OCI-LY1 (cell line): ENCODE data around the gene ZNF346.

Experiments
- CTCF ChIP-seq: fragments of 200-600 bp; sonication (generic), shearing (Covaris generic); IDR thresholded peaks from 2 replicates; pipeline ENCODE4 v1.5.1; 2017; ENCODE audit warnings: mild to moderate bottlenecking, antibody characterized with exemption, low read length, moderate library complexity, mixed read lengths
- EZH2 ChIP-seq: fragments of 200-600 bp; sonication (generic), shearing (Covaris generic); IDR thresholded peaks from 2 replicates; pipeline ENCODE4 v1.8.0; 2017; ENCODE audit warnings: borderline replicate concordance, mixed run types, mild to moderate bottlenecking, antibody characterized with exemption, low read length, moderate library complexity, mixed read lengths

- TF ChIP-seq EZH2 (no peak), CTCF (no peak)
These were observed 76.1 kb downstream of the ZNF346 start for GRCh38 chr5:177098470-177099141.
